Type B pancreatic cell (in vitro differentiated cells): ENCODE results near the gene PNPLA7. TPM values are rescaled to one million over a fixed set of nuclear protein-coding genes. Genes with fewer than 3 reads are reported as not detected.
A peak's percentile ranks its signal among the peaks of the same experiment; 100 is the strongest.
"Not testable (repeated sequence)": the region's sequence is repeated elsewhere in the genome, so short reads cannot be mapped to it uniquely, and the experiment has no call there.

Experiments
- DNase-seq: peaks from one replicate; pipeline ENCODE4 v3.0.0; 2021; ENCODE audit warnings: mixed read lengths; ENCODE audit not compliant: unreplicated experiment; ENCODE audit errors: extremely low spot score
- H3K27ac Mint-ChIP-seq: 2 replicates; pipeline ENCODE4 v1.8.0; 2021; ENCODE audit warnings: mild to moderate bottlenecking, mixed read lengths
- H3K27me3 Mint-ChIP-seq: 2 replicates; pipeline ENCODE4 v1.8.0; 2021; ENCODE audit warnings: mixed read lengths
- H3K36me3 Mint-ChIP-seq: 2 replicates; pipeline ENCODE4 v1.8.0; 2021; ENCODE audit warnings: mixed read lengths
- H3K4me1 Mint-ChIP-seq: one replicate; pipeline ENCODE4 v1.8.0; 2021; ENCODE audit warnings: mixed read lengths; ENCODE audit not compliant: unreplicated experiment
- H3K4me3 Mint-ChIP-seq: 2 replicates; pipeline ENCODE4 v1.8.0; 2021; ENCODE audit warnings: mild to moderate bottlenecking, mixed read lengths
- H3K9me3 Mint-ChIP-seq: 2 replicates; pipeline ENCODE4 v1.8.0; 2021; ENCODE audit warnings: mixed read lengths
- CTCF ChIP-seq: fragments of 200-600 bp; sonication (generic); conservative IDR thresholded peaks from 2 replicates; pipeline ENCODE4 v1.5.0; 2021; ENCODE audit warnings: antibody characterized with exemption, mild to moderate bottlenecking
- total RNA-seq: library from RNA; stranded (reverse); gene quantifications from 2 replicates; pipeline ENCODE4 v1.2.1, GENCODE V29; 2021; ENCODE audit warnings: low replicate concordance

PNPLA7 gene
- total RNA-seq, 1 donor from 2014 or later = 3.1 TPM

DNA sequence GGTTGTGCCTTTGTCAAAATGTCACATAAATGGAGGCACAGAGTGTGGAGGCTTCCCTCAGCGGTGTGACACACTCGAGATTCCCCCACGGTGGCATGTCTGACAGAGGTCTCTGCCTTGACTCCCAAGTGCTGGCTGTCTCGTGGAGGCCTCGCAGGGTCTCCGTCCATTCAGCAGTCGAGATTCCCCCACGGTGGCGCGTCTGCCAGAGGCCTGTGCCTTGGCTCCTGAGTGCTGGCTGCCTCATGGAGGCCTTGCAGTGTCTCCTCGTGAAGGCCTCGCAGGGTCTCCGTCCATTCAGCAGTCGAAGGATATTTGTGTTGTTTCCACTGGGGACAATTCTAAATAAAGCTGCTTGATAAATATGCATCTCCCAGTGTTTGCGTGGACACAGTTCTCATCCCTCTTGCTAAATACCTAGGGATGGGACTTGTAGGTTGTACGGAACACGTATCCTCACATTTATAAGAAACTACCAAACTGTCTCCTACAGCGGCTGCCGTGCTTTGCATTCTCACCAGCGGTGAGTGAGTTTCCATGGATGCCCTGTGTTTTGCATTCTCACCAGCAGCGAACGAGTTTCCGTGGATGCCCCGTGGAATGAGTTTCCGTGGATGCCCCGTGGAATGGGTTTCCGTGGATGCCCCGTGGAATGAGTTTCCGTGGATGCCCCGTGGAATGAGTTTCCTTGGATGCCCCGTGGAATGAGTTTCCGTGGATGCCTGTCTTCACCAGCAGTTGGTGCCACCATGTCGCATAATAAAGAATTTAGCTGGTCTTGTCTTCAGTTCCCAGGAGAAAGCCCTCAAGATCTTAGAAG lies 25.8 kb downstream of the PNPLA7 start:
- Mint-ChIP-seq H3K4me1 (no peaks in the 10 kb centered on the region), H3K27ac (no peak overlapping the region), H3K9me3 (no peaks in the 10 kb centered on the region), H3K36me3 (no peaks in the 10 kb centered on the region), H3K27me3 (peaks cover 4% of the 10 kb centered on the region), H3K4me3 (no peak overlapping the region)
- DNase-seq = no peak
- no peak for TF ChIP-seq CTCF

DNA sequence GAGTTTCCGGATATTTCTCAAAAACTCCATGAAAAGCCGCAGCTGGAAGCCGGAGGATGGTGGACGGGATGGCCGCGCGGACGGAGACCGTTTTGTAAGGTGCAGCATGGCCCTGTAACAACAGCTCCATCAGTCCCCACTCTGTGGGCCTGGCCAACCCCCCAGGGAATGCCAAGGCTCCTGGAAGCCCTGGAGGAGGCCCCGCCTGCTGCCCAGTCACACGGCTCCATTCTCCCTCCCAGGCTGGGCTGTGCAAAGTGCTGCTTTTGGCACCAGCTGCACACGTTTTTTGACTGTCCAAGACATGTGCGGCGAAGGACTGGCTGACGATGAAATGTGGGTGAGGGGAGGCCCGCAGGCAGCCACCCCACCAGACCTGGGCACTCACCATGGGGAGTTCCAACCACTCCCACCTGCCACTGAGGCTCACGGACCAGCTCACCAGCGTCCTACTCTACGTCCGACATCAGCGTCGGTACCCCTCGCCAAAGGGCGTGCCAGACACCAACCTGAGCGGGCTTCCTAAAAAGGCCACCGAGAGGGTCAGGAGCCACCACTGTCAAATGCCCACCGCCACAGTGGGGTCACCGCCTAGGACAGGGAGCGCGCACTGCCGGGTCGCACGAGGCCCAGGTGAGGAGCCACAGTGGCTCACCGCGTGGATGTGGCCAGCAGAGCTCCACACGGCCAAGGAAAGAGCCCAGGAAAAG lies 27.3 kb downstream of the PNPLA7 start:
- no peaks in the 10 kb centered on the region for H3K9me3 Mint-ChIP-seq
- H3K4me3 Mint-ChIP-seq = no peak overlapping the region
- H3K27ac Mint-ChIP-seq = no peak overlapping the region
- DNase-seq = no peak
- H3K36me3 Mint-ChIP-seq = no peaks in the 10 kb centered on the region
- TF ChIP-seq CTCF = no peak
- H3K4me1 Mint-ChIP-seq = no peaks in the 10 kb centered on the region
- H3K27me3 Mint-ChIP-seq = peaks cover 4% of the 10 kb centered on the region

DNA sequence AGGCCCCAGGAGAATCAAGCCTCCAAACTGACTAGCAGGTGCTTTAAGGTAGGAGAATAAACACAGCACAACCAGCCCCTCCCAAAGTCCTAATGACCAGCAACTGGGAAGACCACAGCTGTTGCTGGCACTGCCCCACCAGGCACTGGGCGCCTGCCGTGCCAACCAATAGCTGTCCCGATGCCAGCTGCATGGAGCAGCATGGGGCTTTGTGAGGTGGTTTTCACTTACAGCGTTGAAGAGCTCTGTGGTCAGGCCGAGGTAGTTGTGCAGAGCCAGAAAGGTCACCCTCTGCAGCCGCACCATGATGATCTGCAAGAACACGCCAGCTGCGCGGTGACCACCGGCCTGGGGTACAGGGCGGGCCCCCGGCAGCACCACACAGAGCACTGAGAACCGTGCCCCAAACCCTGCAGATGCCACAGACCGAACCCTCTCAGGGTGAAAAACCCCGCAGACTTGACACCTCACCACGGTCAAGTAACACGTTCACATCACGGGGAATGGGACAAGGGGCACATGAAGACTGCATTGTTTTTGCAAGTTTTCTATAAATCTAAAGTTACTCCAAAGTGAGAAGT lies 28.7 kb downstream of the PNPLA7 start:
- H3K27ac Mint-ChIP-seq = no peak overlapping the region
- TF ChIP-seq CTCF = no peak
- no peaks in the 10 kb centered on the region for H3K4me1 Mint-ChIP-seq
- H3K27me3 Mint-ChIP-seq = no peaks in the 10 kb centered on the region
- H3K9me3 Mint-ChIP-seq = no peaks in the 10 kb centered on the region
- no peaks in the 10 kb centered on the region for H3K36me3 Mint-ChIP-seq
- no peak for DNase-seq
- H3K4me3 Mint-ChIP-seq = no peak overlapping the region

DNA sequence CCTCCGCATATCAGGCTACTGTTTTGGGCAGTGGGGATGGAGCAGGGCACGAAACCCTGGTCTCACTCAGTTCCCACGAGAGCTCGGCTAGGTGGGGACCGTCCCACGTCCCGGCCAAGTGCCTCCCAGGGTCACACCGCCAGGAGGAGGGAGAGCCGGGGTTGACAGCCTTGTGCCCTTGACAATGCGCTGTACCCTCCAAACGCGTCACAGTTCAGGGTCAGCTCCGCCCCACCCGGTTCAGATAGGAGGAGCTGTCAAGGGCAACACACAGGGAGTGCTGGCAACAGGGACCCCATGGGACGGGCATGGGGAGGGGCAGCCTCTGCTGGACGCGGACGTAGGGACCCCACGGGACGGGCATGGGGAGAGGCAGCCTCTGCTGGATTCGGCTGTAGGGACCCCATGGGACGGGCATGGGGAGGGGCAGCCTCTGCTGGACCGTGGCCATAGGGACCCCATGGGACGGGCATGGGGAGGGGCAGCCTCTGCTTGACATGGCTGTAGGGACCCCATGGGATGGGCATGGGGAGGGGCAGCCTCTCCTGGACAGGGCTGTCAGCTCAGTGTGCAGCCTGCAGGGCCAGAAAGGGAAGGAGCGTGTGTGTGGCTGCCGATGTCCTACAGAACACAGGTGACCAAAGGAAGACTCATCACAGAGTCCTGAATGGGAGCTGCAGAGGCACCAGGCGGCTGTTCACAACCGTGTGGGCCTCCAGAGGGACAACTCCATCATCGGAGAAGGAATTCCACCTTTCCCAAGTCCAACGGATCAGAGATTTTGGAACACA lies 29.4 kb downstream of the PNPLA7 start:
- H3K27me3 Mint-ChIP-seq = no peaks in the 10 kb centered on the region
- no peaks in the 10 kb centered on the region for H3K36me3 Mint-ChIP-seq
- no peaks in the 10 kb centered on the region for H3K4me1 Mint-ChIP-seq
- no peak overlapping the region for H3K4me3 Mint-ChIP-seq
- no peak for TF ChIP-seq CTCF
- peak; percentile 62 for DNase-seq
- H3K9me3 Mint-ChIP-seq = no peaks in the 10 kb centered on the region
- H3K27ac Mint-ChIP-seq = no peak overlapping the region

GRCh38 chr9:137519553-137519952 lies 30.6 kb downstream of the PNPLA7 start:
- H3K9me3 Mint-ChIP-seq = no peaks in the 10 kb centered on the region
- H3K27ac Mint-ChIP-seq = no peak overlapping the region
- H3K4me3 Mint-ChIP-seq = no peak overlapping the region
- no peak for DNase-seq
- TF ChIP-seq CTCF = no peak
- H3K4me1 Mint-ChIP-seq = no peaks in the 10 kb centered on the region
- H3K36me3 Mint-ChIP-seq = no peaks in the 10 kb centered on the region
- H3K27me3 Mint-ChIP-seq = no peaks in the 10 kb centered on the region

DNA sequence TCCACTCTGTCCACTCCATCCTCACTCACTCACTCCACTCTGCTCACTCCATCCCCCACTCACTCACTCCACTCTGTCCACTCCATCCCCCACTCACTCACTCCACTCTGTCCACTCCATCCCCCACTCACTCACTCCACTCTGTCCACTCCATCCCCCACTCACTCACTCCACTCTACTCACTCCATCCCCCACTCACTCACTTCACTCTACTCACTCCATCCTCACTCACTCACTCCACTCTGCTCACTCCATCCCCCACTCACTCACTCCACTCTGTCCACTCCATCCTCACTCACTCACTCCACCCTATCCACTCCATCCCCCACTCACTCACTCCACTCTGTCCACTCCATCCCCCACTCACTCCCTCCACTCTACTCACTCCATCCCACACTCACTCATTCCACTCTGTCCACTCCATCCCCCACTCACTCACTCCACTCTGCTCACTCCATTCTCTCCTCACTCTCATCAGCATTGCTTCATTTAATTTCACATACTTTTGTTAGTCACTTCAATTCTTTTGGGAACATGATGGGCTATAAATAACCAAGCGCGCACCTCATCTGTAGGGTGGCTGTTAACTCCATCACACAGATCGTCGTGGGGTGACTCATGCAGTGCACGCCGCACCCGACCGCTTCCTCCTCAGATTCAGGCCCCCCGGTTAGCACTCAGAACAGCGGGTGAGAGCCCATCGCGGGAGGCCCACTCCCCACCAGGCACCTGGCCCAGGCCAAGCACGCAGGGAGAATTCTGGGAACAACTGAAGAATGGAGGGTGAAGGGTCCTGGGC lies 31.3 kb downstream of the PNPLA7 start:
- H3K4me1 Mint-ChIP-seq, H3K27me3 Mint-ChIP-seq, H3K36me3 Mint-ChIP-seq, DNase-seq, H3K4me3 Mint-ChIP-seq, H3K9me3 Mint-ChIP-seq, H3K27ac Mint-ChIP-seq: not testable (repeated sequence)
